DMS114 treated with DMSO at 0.1 percent for 48 hours (cell line): ENCODE data around the gene SCN9A.
"Not testable (repeated sequence)": the region's sequence is repeated elsewhere in the genome, so short reads cannot be mapped to it uniquely, and the experiment has no call there.

ENCODE experiments used
- DNase-seq: peaks from one replicate; lab custom pipeline; 2025; ENCODE audit not compliant: unreplicated experiment; lab: John Stamatoyannopoulos, UW

The SCN9A gene

GRCh38 chr2:166375195-166375735 lies 479 bp downstream of the SCN9A start:
- DNase-seq, result no peak

- DNase-seq, result no peak
These were observed 1.8 kb downstream of the SCN9A start for GRCh38 chr2:166373951-166374350.

- no peak for DNase-seq
These were observed 2.2 kb downstream of the SCN9A start for GRCh38 chr2:166373539-166373938.

GRCh38 chr2:166373105-166373504 lies 2.6 kb downstream of the SCN9A start:
- DNase-seq, result no peak

GRCh38 chr2:166372046-166372445 lies 3.7 kb downstream of the SCN9A start:
- no peak for DNase-seq

- DNase-seq, result no peak
These were observed 9.8 kb downstream of the SCN9A start for GRCh38 chr2:166365803-166366420.

GRCh38 chr2:166365239-166365638 lies 10.5 kb downstream of the SCN9A start:
- DNase-seq, result no peak

- DNase-seq, result no peak
These were observed 11.1 kb downstream of the SCN9A start for GRCh38 chr2:166364476-166365161.

- peak; percentile 2 for DNase-seq
These were observed 14.2 kb downstream of the SCN9A start for GRCh38 chr2:166361351-166362153.

- no peak for DNase-seq
These were observed 14.8 kb downstream of the SCN9A start for GRCh38 chr2:166360906-166361305.

- DNase-seq, result no peak
These were observed 15.3 kb downstream of the SCN9A start for GRCh38 chr2:166360426-166360825.

GRCh38 chr2:166357950-166358321 lies 17.8 kb downstream of the SCN9A start:
- DNase-seq, result not testable (repeated sequence)

- DNase-seq, result no peak
These were observed 18.4 kb downstream of the SCN9A start for GRCh38 chr2:166357068-166357949.

GRCh38 chr2:166351319-166351718 lies 24.4 kb downstream of the SCN9A start:
- no peak for DNase-seq

- DNase-seq, result no peak
These were observed 25.2 kb downstream of the SCN9A start for GRCh38 chr2:166350525-166350924.

- no peak for DNase-seq
These were observed 31.2 kb downstream of the SCN9A start for GRCh38 chr2:166344286-166345113.

GRCh38 chr2:166343467-166343866 lies 32.3 kb downstream of the SCN9A start:
- DNase-seq, result no peak

- DNase-seq, result no peak
These were observed 34.3 kb downstream of the SCN9A start for GRCh38 chr2:166341426-166341825.

GRCh38 chr2:166338831-166339339 lies 36.9 kb downstream of the SCN9A start:
- DNase-seq, result no peak

- no peak for DNase-seq
These were observed 37.8 kb downstream of the SCN9A start for GRCh38 chr2:166337932-166338331.
